ENCODE data around the gene TNFRSF12A. TPM values are rescaled to one million over a fixed set of nuclear protein-coding genes. Genes with fewer than 3 reads are reported as not detected.

TNFRSF12A gene
- total and polyA plus RNA-seq, 9 of the 15 experiments (the other 6 are each of a cell fraction or from before 2014, with no cell fraction given) = 0.41 to 61.8 (median 26.5) TPM

DNA sequence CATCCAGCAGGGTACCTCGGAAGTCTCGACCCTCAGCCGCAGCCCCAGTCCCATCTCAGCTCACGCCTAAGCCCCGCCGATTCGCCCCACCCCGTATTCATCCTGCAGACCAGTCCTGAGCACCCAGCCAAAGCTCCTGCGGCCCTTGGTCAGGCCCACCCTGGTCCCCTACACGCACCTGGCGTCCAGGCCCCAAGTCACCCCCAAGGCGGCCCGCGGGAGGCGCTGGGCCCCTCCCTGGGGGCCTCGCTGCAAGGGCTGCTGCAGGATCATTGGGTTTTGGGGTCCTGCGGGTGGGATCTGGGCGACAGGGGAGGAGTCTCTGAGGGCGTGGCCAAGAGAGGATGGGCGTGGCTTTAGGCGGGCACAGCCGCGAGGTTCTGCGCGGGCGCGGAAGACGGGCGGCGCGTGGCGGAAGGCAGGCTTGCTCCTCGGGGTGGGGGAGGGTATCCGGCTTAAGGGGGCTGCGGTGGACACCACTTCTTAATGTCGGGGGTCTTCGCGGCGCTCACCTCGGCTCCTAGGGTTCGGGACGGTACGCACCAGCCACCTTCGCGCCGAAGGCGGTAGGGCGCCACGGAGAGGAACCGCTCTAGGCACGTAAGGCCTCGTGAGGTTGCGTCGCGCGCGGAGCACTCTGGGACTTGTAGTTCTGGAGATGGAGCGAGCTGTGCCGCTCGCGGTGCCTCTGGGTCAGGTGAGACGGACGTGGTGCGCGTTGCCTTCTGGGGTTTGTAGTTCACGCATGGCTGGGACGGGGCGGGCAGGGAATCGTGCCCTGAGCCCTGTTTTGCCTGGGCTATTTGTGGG is 3.7 kb downstream of the TNFRSF12A start, which contains the start of the genes HCFC1R1 and THOC6 (continued):
- TF ChIP-seq, protein P1, sequence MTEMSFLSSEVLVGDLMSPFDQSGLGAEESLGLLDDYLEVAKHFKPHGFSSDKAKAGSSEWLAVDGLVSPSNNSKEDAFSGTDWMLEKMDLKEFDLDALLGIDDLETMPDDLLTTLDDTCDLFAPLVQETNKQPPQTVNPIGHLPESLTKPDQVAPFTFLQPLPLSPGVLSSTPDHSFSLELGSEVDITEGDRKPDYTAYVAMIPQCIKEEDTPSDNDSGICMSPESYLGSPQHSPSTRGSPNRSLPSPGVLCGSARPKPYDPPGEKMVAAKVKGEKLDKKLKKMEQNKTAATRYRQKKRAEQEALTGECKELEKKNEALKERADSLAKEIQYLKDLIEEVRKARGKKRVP (CRISPR knock-in tag; IDR thresholded peaks at IDR 0.05) = peak; percentile 85
- TF ChIP-seq KLF6 (CRISPR knock-in tag; IDR thresholded peaks at IDR 0.05; ENCODE audit: borderline replicate concordance) (no peak), NR2C2 (CRISPR knock-in tag; IDR thresholded peaks at IDR 0.05) (peak; percentile 91), NR2C2 (tag; IDR thresholded peaks at IDR 0.05) (peak; percentile 95), ZNF589 (CRISPR knock-in tag; IDR thresholded peaks at IDR 0.05; ENCODE audit: low read depth) (no peak), KAT7 (CRISPR knock-in tag; IDR thresholded peaks at IDR 0.05; ENCODE audit: borderline replicate concordance) (peak; percentile 58; the same call in 1 of the 2 replicates), ZNF436 (CRISPR knock-in tag; IDR thresholded peaks at IDR 0.05) (no peak), RBM34 (IDR thresholded peaks at IDR 0.05; ENCODE audit: borderline replicate concordance, insufficient read depth, low read length) (no peak), PTBP1 (IDR thresholded peaks at IDR 0.05; ENCODE audit: low read depth, low read length) (0 out of 2 replicates have a peak, but pooled peaks have one; percentile 35), MEF2A (IDR thresholded peaks at IDR 0.05; ENCODE audit: control insufficient read depth, low read depth, low read length) (no peak), HNRNPL (IDR thresholded peaks at IDR 0.05; ENCODE audit: low read depth, low read length) (0 out of 2 replicates have a peak, but pooled peaks have one; percentile 45), ZNF778 (CRISPR knock-in tag; IDR thresholded peaks at IDR 0.05) (no peak), SETDB1 (IDR thresholded peaks at IDR 0.05; ENCODE audit: low read length) (peak; percentile 26), HDAC1 (IDR thresholded peaks at IDR 0.05) (no peak; a peak in 2 of 4 replicates), TEAD1 (CRISPR knock-in tag; IDR thresholded peaks at IDR 0.05) (peak; percentile 56; a peak in 2 of 4 replicates)
- TF ChIP-seq, protein P2, sequence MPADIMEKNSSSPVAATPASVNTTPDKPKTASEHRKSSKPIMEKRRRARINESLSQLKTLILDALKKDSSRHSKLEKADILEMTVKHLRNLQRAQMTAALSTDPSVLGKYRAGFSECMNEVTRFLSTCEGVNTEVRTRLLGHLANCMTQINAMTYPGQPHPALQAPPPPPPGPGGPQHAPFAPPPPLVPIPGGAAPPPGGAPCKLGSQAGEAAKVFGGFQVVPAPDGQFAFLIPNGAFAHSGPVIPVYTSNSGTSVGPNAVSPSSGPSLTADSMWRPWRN (IDR thresholded peaks at IDR 0.05; ENCODE audit: low read depth) = peak; percentile 82
- TF ChIP-seq, protein P3, sequence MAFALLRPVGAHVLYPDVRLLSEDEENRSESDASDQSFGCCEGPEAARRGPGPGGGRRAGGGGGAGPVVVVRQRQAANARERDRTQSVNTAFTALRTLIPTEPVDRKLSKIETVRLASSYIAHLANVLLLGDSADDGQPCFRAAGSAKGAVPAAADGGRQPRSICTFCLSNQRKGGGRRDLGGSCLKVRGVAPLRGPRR (CRISPR knock-in tag; IDR thresholded peaks at IDR 0.05) = no peak
- TF ChIP-seq, protein P4, sequence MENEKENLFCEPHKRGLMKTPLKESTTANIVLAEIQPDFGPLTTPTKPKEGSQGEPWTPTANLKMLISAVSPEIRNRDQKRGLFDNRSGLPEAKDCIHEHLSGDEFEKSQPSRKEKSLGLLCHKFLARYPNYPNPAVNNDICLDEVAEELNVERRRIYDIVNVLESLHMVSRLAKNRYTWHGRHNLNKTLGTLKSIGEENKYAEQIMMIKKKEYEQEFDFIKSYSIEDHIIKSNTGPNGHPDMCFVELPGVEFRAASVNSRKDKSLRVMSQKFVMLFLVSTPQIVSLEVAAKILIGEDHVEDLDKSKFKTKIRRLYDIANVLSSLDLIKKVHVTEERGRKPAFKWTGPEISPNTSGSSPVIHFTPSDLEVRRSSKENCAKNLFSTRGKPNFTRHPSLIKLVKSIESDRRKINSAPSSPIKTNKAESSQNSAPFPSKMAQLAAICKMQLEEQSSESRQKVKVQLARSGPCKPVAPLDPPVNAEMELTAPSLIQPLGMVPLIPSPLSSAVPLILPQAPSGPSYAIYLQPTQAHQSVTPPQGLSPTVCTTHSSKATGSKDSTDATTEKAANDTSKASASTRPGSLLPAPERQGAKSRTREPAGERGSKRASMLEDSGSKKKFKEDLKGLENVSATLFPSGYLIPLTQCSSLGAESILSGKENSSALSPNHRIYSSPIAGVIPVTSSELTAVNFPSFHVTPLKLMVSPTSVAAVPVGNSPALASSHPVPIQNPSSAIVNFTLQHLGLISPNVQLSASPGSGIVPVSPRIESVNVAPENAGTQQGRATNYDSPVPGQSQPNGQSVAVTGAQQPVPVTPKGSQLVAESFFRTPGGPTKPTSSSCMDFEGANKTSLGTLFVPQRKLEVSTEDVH (IDR thresholded peaks at IDR 0.05; ENCODE audit: low read depth, partially characterized antibody) = peak; percentile 60
- TF ChIP-seq, protein P5, sequence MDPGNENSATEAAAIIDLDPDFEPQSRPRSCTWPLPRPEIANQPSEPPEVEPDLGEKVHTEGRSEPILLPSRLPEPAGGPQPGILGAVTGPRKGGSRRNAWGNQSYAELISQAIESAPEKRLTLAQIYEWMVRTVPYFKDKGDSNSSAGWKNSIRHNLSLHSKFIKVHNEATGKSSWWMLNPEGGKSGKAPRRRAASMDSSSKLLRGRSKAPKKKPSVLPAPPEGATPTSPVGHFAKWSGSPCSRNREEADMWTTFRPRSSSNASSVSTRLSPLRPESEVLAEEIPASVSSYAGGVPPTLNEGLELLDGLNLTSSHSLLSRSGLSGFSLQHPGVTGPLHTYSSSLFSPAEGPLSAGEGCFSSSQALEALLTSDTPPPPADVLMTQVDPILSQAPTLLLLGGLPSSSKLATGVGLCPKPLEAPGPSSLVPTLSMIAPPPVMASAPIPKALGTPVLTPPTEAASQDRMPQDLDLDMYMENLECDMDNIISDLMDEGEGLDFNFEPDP (CRISPR knock-in tag; IDR thresholded peaks at IDR 0.05) = peak; percentile 58; the same call in 1 of the 2 replicates

Measured in K562 (cell line).